ENCODE measurements around the gene KCTD17. TPM values are rescaled to one million over a fixed set of nuclear protein-coding genes. Genes with fewer than 3 reads are reported as not detected.

KCTD17 gene
- polyA plus RNA-seq, 3 donors: 8.4 to 40.0 (median 9.0) TPM

GRCh38 chr22:37098976-37099591, 47.5 kb downstream of the KCTD17 start:
- 51% methylated on average over 9 of the region's 10 CpGs for WGBS (ENCODE audit: insufficient coverage)
- H4K20me1 ChIP-seq (ENCODE audit: insufficient read depth, low read length): no peaks in the 10 kb centered on the region
- no peak overlapping the region for H3K4me3 ChIP-seq (replicated peaks in 1 of 3; ENCODE audit: low read depth in 2 of 3, low read length in 3 of 3)
- H3K27me3 Mint-ChIP-seq (ENCODE audit: low read depth in 3 of 3): peaks cover 7 to 38% (median 18%) of the 10 kb centered on the region in 3 donors
- intact Hi-C loops (cut with micrococcal nuclease): no loop called here
- no peaks in the 10 kb centered on the region for H3K36me3 ChIP-seq (replicated peaks in 1 of 2; ENCODE audit: control insufficient read depth in 1 of 2, insufficient read depth in 2 of 2, low read length in 2 of 2)
- TF ChIP-seq CTCF (IDR thresholded peaks at IDR 0.05): no peak
- no peaks in the 10 kb centered on the region for H3K4me1 Mint-ChIP-seq
- H3K27ac ChIP-seq (ENCODE audit: low read depth in 1 of 2, low read length in 2 of 2): no peak overlapping the region
- no peaks in the 10 kb centered on the region for H3K79me2 ChIP-seq (ENCODE audit: insufficient read depth, low read length)
- H3K9ac ChIP-seq (ENCODE audit: insufficient read depth, low read length, poor library complexity, severe bottlenecking): no peak overlapping the region
- H3K36me3 Mint-ChIP-seq: no peaks in the 10 kb centered on the region
- DNase-seq: no peak
- peaks cover 0 to 3% (median 0%) of the 10 kb centered on the region in 7 donors for H3K9me3 Mint-ChIP-seq
- H2AFZ ChIP-seq (ENCODE audit: insufficient read depth, low read depth, low read length, poor library complexity, severe bottlenecking): no peak overlapping the region
- H3K27me3 ChIP-seq (ENCODE audit: control insufficient read depth in 2 of 2, insufficient read depth in 2 of 2, low read length in 2 of 2): peaks cover 0 to 2% of the 10 kb centered on the region in 2 donors
- H3K4me3 Mint-ChIP-seq: no peak overlapping the region
- no peak overlapping the region for H3K4me2 ChIP-seq (replicated peaks; ENCODE audit: extremely low read depth, low read length, poor library complexity, severe bottlenecking)
- peak overlapping the region in 1 of 7 donors; percentile 52 for H3K27ac Mint-ChIP-seq
- no peaks in the 10 kb centered on the region for H3K9me3 ChIP-seq (replicated peaks in 1 of 2; ENCODE audit: control insufficient read depth in 1 of 2, insufficient read depth in 1 of 2, low read length in 2 of 2)
- H3K4me1 ChIP-seq (ENCODE audit: control insufficient read depth in 1 of 2, insufficient read depth in 2 of 2, low read length in 2 of 2): no peaks in the 10 kb centered on the region

- Histone ChIP-seq H3K4me3 (replicated peaks in 1 of 3; ENCODE audit: low read depth in 2 of 3, low read length in 3 of 3) (no peak overlapping the region), H3K27me3 (ENCODE audit: control insufficient read depth in 2 of 2, insufficient read depth in 2 of 2, low read length in 2 of 2) (peaks cover 0 to 2% of the 10 kb centered on the region in 2 donors), H3K4me2 (replicated peaks; ENCODE audit: extremely low read depth, low read length, poor library complexity, severe bottlenecking) (no peak overlapping the region), H3K79me2 (ENCODE audit: insufficient read depth, low read length) (no peaks in the 10 kb centered on the region), H3K36me3 (replicated peaks in 1 of 2; ENCODE audit: control insufficient read depth in 1 of 2, insufficient read depth in 2 of 2, low read length in 2 of 2) (no peaks in the 10 kb centered on the region), H3K9ac (ENCODE audit: insufficient read depth, low read length, poor library complexity, severe bottlenecking) (no peak overlapping the region), H3K9me3 (replicated peaks in 1 of 2; ENCODE audit: control insufficient read depth in 1 of 2, insufficient read depth in 1 of 2, low read length in 2 of 2) (no peaks in the 10 kb centered on the region), H3K4me1 (ENCODE audit: control insufficient read depth in 1 of 2, insufficient read depth in 2 of 2, low read length in 2 of 2) (no peaks in the 10 kb centered on the region), H2AFZ (ENCODE audit: insufficient read depth, low read depth, low read length, poor library complexity, severe bottlenecking) (no peak overlapping the region), H3K27ac (ENCODE audit: low read depth in 1 of 2, low read length in 2 of 2) (no peak overlapping the region), H4K20me1 (ENCODE audit: insufficient read depth, low read length) (no peaks in the 10 kb centered on the region)
- Mint-ChIP-seq H3K27ac (peak overlapping the region in 1 of 7 donors; percentile 41), H3K4me3 (peak overlapping the region in 1 of 2 donors; percentile 51), H3K27me3 (ENCODE audit: low read depth in 3 of 3) (peaks cover 12 to 31% (median 19%) of the 10 kb centered on the region in 3 donors), H3K9me3 (peaks cover 0 to 3% (median 0%) of the 10 kb centered on the region in 7 donors), H3K4me1 (no peaks in the 10 kb centered on the region), H3K36me3 (no peaks in the 10 kb centered on the region)
- 94% methylated on average over 7 of the region's 8 CpGs for whole genome bisulfite sequencing (ENCODE audit: insufficient coverage)
- no peak for DNase-seq
- intact Hi-C loops (cut with micrococcal nuclease): no loop called here
- TF ChIP-seq CTCF (IDR thresholded peaks at IDR 0.05): no peak
These were observed 49.1 kb downstream of the KCTD17 start for GRCh38 chr22:37100589-37101127.
